Esophagus squamous epithelium (tissue), 4 donors: Measurements from ENCODE around the gene TMEM86A.

Source experiments
- POLR2A ChIP-seq, 4 donors: fragments of 450-650 bp; IDR thresholded peaks; one replicate each; pipeline ENCODE4 v1.6.1; 2017; ENCODE audit warnings: antibody characterized with exemption in 4 of 4, mild to moderate bottlenecking in 4 of 4, moderate library complexity in 3 of 4
- TF ChIP-seq, protein P1 (sequence below), 6 experiments: fragments of 450-650 bp in 4 of 6; fragments of 200-600 bp in 2 of 6; sonication (generic) in 2 of 6; IDR thresholded peaks; one replicate each; pipeline ENCODE4 v1.5.1; 2016 to 2019; ENCODE audit warnings: antibody characterized with exemption in 6 of 6, mild to moderate bottlenecking in 4 of 6, moderate library complexity in 4 of 6

DNA sequence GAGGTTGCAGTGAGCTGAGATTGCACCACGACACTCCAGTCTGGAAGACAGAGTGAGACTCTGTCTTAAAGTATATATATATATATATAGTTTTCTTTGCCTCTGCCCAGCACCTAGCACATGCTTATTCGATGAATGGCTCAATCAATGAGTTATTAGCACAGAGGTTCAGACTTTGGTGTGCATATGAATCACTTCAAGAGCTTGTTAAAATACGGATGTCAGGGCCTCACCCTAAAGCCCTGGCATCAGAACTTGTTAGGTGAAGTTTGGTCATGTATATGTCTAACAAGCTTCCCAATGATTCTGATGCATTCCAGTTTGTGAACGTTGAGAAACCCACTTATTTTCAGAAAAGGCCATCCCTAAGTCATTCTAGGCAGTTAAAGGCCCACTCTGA, 21.8 kb upstream of the TMEM86A start:
- TF ChIP-seq, protein P1, sequence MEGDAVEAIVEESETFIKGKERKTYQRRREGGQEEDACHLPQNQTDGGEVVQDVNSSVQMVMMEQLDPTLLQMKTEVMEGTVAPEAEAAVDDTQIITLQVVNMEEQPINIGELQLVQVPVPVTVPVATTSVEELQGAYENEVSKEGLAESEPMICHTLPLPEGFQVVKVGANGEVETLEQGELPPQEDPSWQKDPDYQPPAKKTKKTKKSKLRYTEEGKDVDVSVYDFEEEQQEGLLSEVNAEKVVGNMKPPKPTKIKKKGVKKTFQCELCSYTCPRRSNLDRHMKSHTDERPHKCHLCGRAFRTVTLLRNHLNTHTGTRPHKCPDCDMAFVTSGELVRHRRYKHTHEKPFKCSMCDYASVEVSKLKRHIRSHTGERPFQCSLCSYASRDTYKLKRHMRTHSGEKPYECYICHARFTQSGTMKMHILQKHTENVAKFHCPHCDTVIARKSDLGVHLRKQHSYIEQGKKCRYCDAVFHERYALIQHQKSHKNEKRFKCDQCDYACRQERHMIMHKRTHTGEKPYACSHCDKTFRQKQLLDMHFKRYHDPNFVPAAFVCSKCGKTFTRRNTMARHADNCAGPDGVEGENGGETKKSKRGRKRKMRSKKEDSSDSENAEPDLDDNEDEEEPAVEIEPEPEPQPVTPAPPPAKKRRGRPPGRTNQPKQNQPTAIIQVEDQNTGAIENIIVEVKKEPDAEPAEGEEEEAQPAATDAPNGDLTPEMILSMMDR (IDR thresholded peaks at IDR 0.05): no peak
- no peak for TF ChIP-seq POLR2A (IDR thresholded peaks at IDR 0.05)
